Omental fat pad (tissue), 4 donors: ENCODE results near the gene PITPNM3. TPM values are rescaled to one million over a fixed set of nuclear protein-coding genes. Genes with fewer than 3 reads are reported as not detected.

Experiments
- ATAC-seq: fragments of 150-250 bp; one replicate; pipeline ENCODE4 v1.9.1; 2016; ENCODE audit warnings: mild to moderate bottlenecking, moderate library complexity; ENCODE audit not compliant: low FRiP score
- DNase-seq: peaks from one replicate; pipeline ENCODE4 v3.0.0-alpha.2; 2019; ENCODE audit warnings: low spot score
- CTCF ChIP-seq, 3 donors: fragments of 450-650 bp; IDR thresholded peaks; one replicate each; pipeline ENCODE4 v1.5.1; 2016 to 2017; ENCODE audit warnings: antibody characterized with exemption in 3 of 3, mild to moderate bottlenecking in 3 of 3, moderate library complexity in 2 of 3
- total RNA-seq, 4 donors: library from RNA; depleted of rRNA; stranded (reverse); fragments of >200 nt; gene quantifications; one replicate each; pipeline ENCODE4 v1.1.0, GENCODE V29; 2016

Gene PITPNM3
- total RNA-seq, 4 donors from 2014 or later: 0.82 to 3.5 (median 2.5) TPM

- no peak for DNase-seq
- no peak for ATAC-seq
- TF ChIP-seq CTCF (IDR thresholded peaks at IDR 0.05): no peak
Measured at GRCh38 chr17:6588165-6588564, 31.8 kb upstream of the PITPNM3 start.

GRCh38 chr17:6587310-6587709 is 31.0 kb upstream of the PITPNM3 start:
- no peak for TF ChIP-seq CTCF (IDR thresholded peaks at IDR 0.05)
- ATAC-seq: no peak
- DNase-seq: no peak

GRCh38 chr17:6583411-6583810 is 27.1 kb upstream of the PITPNM3 start:
- DNase-seq (no peak), ATAC-seq (no peak)
- no peak for TF ChIP-seq CTCF (IDR thresholded peaks at IDR 0.05)

- DNase-seq (no peak), ATAC-seq (no peak)
- no peak for TF ChIP-seq CTCF (IDR thresholded peaks at IDR 0.05)
Measured at GRCh38 chr17:6580625-6581024, 24.3 kb upstream of the PITPNM3 start.

GRCh38 chr17:6578491-6578890 is 22.1 kb upstream of the PITPNM3 start:
- ATAC-seq (no peak), DNase-seq (no peak)
- no peak for TF ChIP-seq CTCF (IDR thresholded peaks at IDR 0.05)

- ATAC-seq (no peak), DNase-seq (no peak)
- TF ChIP-seq CTCF (IDR thresholded peaks at IDR 0.05): no peak
Measured at GRCh38 chr17:6577686-6578263, 21.4 kb upstream of the PITPNM3 start.

GRCh38 chr17:6576038-6576785 is 19.9 kb upstream of the PITPNM3 start:
- ATAC-seq (no peak), DNase-seq (no peak)
- TF ChIP-seq CTCF (IDR thresholded peaks at IDR 0.05): no peak
